ENCODE results near the gene LILRA6. TPM values are rescaled to one million over a fixed set of nuclear protein-coding genes. Genes with fewer than 3 reads are reported as not detected.
A peak's percentile ranks its signal among the peaks of the same experiment; 100 is the strongest.

The LILRA6 gene
- total and polyA plus RNA-seq, 2 of the 13 experiments (the other 11 are each of a cell fraction or from before 2014, with no cell fraction given) = not detected

- TF ChIP-seq LCORL (IDR thresholded peaks at IDR 0.05) = no peak
- 0 out of 2 replicates have a peak, but pooled peaks have one; percentile 12 for TF ChIP-seq LCORL (CRISPR knock-in tag; IDR thresholded peaks at IDR 0.05)
- 0 out of 2 replicates have a peak, but pooled peaks have one; percentile 24 for TF ChIP-seq ZSCAN22 (CRISPR knock-in tag; IDR thresholded peaks at IDR 0.05)
- TF ChIP-seq ZSCAN5A (CRISPR knock-in tag; IDR thresholded peaks at IDR 0.05; ENCODE audit: borderline replicate concordance) = no peak
- no peak for TF ChIP-seq HNRNPLL (IDR thresholded peaks at IDR 0.05; ENCODE audit: low read depth, low read length, poor library complexity, severe bottlenecking)
- no peak for TF ChIP-seq ZSCAN12 (CRISPR knock-in tag; IDR thresholded peaks at IDR 0.05)
- no peak for TF ChIP-seq HNF4G (IDR thresholded peaks at IDR 0.05; ENCODE audit: borderline replicate concordance, low read depth, low read length)
- TF ChIP-seq HNF4G (CRISPR knock-in tag; IDR thresholded peaks at IDR 0.05; ENCODE audit: borderline replicate concordance, low read depth) = no peak
- TF ChIP-seq ZBTB20 (CRISPR knock-in tag; IDR thresholded peaks at IDR 0.05; ENCODE audit: borderline replicate concordance, low read depth) = peak; percentile 70; the same call in 1 of the 2 replicates
- TF ChIP-seq ZNF230 (CRISPR knock-in tag; IDR thresholded peaks at IDR 0.05) = no peak
- 0 out of 2 replicates have a peak, but pooled peaks have one; percentile 54 for TF ChIP-seq KDM5A (IDR thresholded peaks at IDR 0.05; ENCODE audit: borderline replicate concordance, low read length)
- peak; percentile 10 for TF ChIP-seq TEAD3 (CRISPR knock-in tag; optimal IDR thresholded peaks at IDR 0.05; ENCODE audit: borderline replicate concordance)
- TF ChIP-seq FUBP1 (CRISPR knock-in tag; IDR thresholded peaks at IDR 0.05; ENCODE audit: borderline replicate concordance) = 0 out of 2 replicates have a peak, but pooled peaks have one; percentile 1
- TF ChIP-seq CENPBD1 (CRISPR knock-in tag; IDR thresholded peaks at IDR 0.05; ENCODE audit: borderline replicate concordance, low read depth) = 0 out of 2 replicates have a peak, but pooled peaks have one; percentile 29
- TF ChIP-seq ZNF619 (CRISPR knock-in tag; IDR thresholded peaks at IDR 0.05) = no peak
- peak; percentile 43; the same call in 1 of the 2 replicates for TF ChIP-seq ZSCAN20 (CRISPR knock-in tag; IDR thresholded peaks at IDR 0.05; ENCODE audit: borderline replicate concordance)
- no peak for TF ChIP-seq RBM22 (optimal IDR thresholded peaks at IDR 0.05; ENCODE audit: low read length)
- no peak for TF ChIP-seq ETV6 (CRISPR knock-in tag; conservative IDR thresholded peaks at IDR 0.05)
- TF ChIP-seq NCOR1 (IDR thresholded peaks at IDR 0.05; ENCODE audit: borderline replicate concordance, low read length) = no peak
- TF ChIP-seq ZNF672 (CRISPR knock-in tag; IDR thresholded peaks at IDR 0.05) = no peak
- TF ChIP-seq RXRB (CRISPR knock-in tag; IDR thresholded peaks at IDR 0.05; ENCODE audit: borderline replicate concordance) = no peak
These were observed 41.4 kb downstream of the LILRA6 start (continued) for GRCh38 chr19:54201172-54201701.

Measured in HepG2 (cell line).